Thyroid gland (tissue), 4 donors: ENCODE measurements around the gene CC2D2B. TPM values are rescaled to one million over a fixed set of nuclear protein-coding genes. Genes with fewer than 3 reads are reported as not detected.

ENCODE experiments used
- DNase-seq, 2 donors: peaks; one replicate each; pipeline ENCODE4 v3.0.0-alpha.2; 2019
- H3K27ac ChIP-seq, 3 donors: fragments of 200-600 bp; sonication (generic); 1 replicate in 2 of 3; 2 replicates in 1 of 3; pipeline ENCODE4 v1.5.1; 2016 to 2019; ENCODE audit warnings: mild to moderate bottlenecking in 1 of 3, moderate library complexity in 1 of 3
- H3K27me3 ChIP-seq: fragments of 200-600 bp; sonication (generic); one replicate; pipeline ENCODE4 v1.5.1; 2019
- H3K36me3 ChIP-seq, 2 donors: fragments of 200-600 bp; sonication (generic); one replicate each; pipeline ENCODE4 v1.5.1; 2016 to 2019
- H3K4me1 ChIP-seq, 2 donors: fragments of 200-600 bp; sonication (generic); one replicate each; pipeline ENCODE4 v1.5.1; 2017 to 2019
- H3K4me3 ChIP-seq, 3 donors: fragments of 200-600 bp; sonication (generic); replicated peaks in 1 of 3; 1 replicate in 2 of 3; 2 replicates in 1 of 3; pipeline ENCODE4 v1.5.1; 2016; ENCODE audit warnings: mild to moderate bottlenecking in 1 of 3
- H3K9me3 ChIP-seq: fragments of 200-600 bp; sonication (generic); one replicate; pipeline ENCODE4 v1.5.1; 2017
- POLR2A ChIP-seq, 2 donors: fragments of 450-650 bp; IDR thresholded peaks; one replicate each; pipeline ENCODE4 v1.6.1; 2017; ENCODE audit warnings: antibody characterized with exemption in 2 of 2, mild to moderate bottlenecking in 2 of 2, moderate library complexity in 1 of 2
- WGBS, 2 donors: methylation state at CpG; one replicate each; pipeline ENCODE4 v1.1.5; 2017; 5-methylcytosine and 5-hydroxymethylcytosine counted together
- intact Hi-C: fragments of 100-400 bp; cut with DNase I; formaldehyde crosslinking; loops from one replicate; pipeline ENCODE4 v1.15.1; 2023
- total RNA-seq, 4 donors: library from RNA; depleted of rRNA; stranded (reverse); fragments of >200 nt; gene quantifications; one replicate each; pipeline ENCODE4 v1.2.3, GENCODE V29; 2016
- TF ChIP-seq, protein P1 (sequence below), 6 experiments: fragments of 200-600 bp in 3 of 6; fragments of 450-650 bp in 3 of 6; sonication (generic) in 3 of 6; IDR thresholded peaks; one replicate each; pipeline ENCODE4 v1.5.1; 2016 to 2019; ENCODE audit warnings: antibody characterized with exemption in 6 of 6, mild to moderate bottlenecking in 2 of 6, inconsistent platforms in 1 of 6, moderate library complexity in 1 of 6

Gene CC2D2B
- total RNA-seq, 4 donors from 2014 or later, result 1.2 to 2.3 (median 2.1) TPM

DNA sequence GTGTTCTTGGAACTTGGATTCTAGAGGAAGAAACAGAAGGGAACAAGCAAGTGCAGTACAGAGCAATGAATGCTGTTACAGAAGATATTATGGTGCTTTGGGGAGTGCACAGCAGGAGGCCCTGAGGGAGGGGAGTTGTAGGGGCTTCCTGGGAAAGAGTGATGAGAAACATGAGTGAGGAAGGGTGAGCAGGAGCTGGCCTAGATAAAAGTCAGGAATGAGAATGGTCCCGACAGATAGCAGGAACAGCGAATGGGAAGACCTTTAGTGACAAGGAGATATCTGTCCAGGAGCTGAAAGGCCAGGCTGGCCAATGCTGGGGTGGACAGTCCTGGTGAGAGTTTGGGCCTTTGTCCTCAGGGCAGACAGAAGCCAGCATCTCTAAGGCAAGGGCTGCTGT is 115.0 kb downstream of the CC2D2B start:
- no peak overlapping the region for H3K27ac ChIP-seq
- no peaks in the 10 kb centered on the region for H3K4me1 ChIP-seq
- no peak overlapping the region for H3K4me3 ChIP-seq
- intact Hi-C loops, result no loop called here
- no peaks in the 10 kb centered on the region for H3K27me3 ChIP-seq
- DNase-seq, result no peak
- no peak for TF ChIP-seq POLR2A (IDR thresholded peaks at IDR 0.05)
- TF ChIP-seq, protein P1, sequence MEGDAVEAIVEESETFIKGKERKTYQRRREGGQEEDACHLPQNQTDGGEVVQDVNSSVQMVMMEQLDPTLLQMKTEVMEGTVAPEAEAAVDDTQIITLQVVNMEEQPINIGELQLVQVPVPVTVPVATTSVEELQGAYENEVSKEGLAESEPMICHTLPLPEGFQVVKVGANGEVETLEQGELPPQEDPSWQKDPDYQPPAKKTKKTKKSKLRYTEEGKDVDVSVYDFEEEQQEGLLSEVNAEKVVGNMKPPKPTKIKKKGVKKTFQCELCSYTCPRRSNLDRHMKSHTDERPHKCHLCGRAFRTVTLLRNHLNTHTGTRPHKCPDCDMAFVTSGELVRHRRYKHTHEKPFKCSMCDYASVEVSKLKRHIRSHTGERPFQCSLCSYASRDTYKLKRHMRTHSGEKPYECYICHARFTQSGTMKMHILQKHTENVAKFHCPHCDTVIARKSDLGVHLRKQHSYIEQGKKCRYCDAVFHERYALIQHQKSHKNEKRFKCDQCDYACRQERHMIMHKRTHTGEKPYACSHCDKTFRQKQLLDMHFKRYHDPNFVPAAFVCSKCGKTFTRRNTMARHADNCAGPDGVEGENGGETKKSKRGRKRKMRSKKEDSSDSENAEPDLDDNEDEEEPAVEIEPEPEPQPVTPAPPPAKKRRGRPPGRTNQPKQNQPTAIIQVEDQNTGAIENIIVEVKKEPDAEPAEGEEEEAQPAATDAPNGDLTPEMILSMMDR (IDR thresholded peaks at IDR 0.05), result no peak
- H3K36me3 ChIP-seq, result no peaks in the 10 kb centered on the region
- 91 to 94% methylated on average over 2 of the region's 2 CpGs for WGBS, 2 donors
- H3K9me3 ChIP-seq, result no peaks in the 10 kb centered on the region

GRCh38 chr10:96023168-96023567 is 115.4 kb downstream of the CC2D2B start:
- no peaks in the 10 kb centered on the region for H3K27me3 ChIP-seq
- TF ChIP-seq POLR2A (IDR thresholded peaks at IDR 0.05), result no peak
- TF ChIP-seq, protein P1 (IDR thresholded peaks at IDR 0.05), result no peak
- intact Hi-C loops, result no loop called here

DNA sequence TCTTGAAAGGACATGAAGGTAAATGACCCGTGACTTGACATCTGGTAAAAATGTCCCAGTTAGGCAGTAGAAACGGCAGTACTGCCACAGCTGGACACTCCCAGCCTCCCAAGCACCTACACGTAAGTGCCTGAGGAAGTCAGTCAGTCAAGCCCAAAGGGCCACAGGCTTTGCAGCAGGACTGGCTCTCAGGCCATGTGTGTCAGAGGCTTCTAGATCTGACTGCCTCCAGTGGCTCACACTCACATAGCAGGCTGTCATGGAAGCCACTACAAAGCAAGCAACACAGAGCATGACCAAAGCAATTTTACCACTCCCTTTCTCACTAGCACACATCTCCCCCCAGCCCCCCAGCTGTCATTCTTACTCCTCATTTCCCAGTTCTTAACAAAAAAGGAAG is 117.8 kb downstream of the CC2D2B start:
- Histone ChIP-seq H3K4me3 (no peak overlapping the region), H3K27ac (no peak overlapping the region), H3K36me3 (no peaks in the 10 kb centered on the region), H3K27me3 (no peaks in the 10 kb centered on the region), H3K9me3 (no peaks in the 10 kb centered on the region), H3K4me1 (no peaks in the 10 kb centered on the region)
- intact Hi-C loops, result no loop called here
- 79 to 80% methylated on average over 3 of the region's 3 CpGs for WGBS, 2 donors
- TF ChIP-seq, protein P1 (IDR thresholded peaks at IDR 0.05), result no peak
- TF ChIP-seq POLR2A (IDR thresholded peaks at IDR 0.05), result no peak
- DNase-seq, result peak in 1 of 2 donors; percentile 8

More at GRCh38 chr10:96023168-96023567, 115.4 kb downstream of the CC2D2B start:
- no peak for DNase-seq
- no peak overlapping the region for H3K27ac ChIP-seq
- no peaks in the 10 kb centered on the region for H3K36me3 ChIP-seq
- H3K4me3 ChIP-seq, result no peak overlapping the region
- H3K9me3 ChIP-seq, result no peaks in the 10 kb centered on the region
- no peaks in the 10 kb centered on the region for H3K4me1 ChIP-seq

GRCh38 chr10:96034625-96035024 is 126.8 kb downstream of the CC2D2B start:
- Histone ChIP-seq H3K4me3 (no peak overlapping the region), H3K4me1 (no peaks in the 10 kb centered on the region), H3K27me3 (no peaks in the 10 kb centered on the region), H3K9me3 (no peaks in the 10 kb centered on the region), H3K27ac (no peak overlapping the region), H3K36me3 (no peaks in the 10 kb centered on the region)
- TF ChIP-seq, protein P1 (IDR thresholded peaks at IDR 0.05), result no peak
- TF ChIP-seq POLR2A (IDR thresholded peaks at IDR 0.05), result no peak
- intact Hi-C loops, result no loop called here
- no peak for DNase-seq
- WGBS, 2 donors, result 85 to 87% methylated on average over 1 of the region's 1 CpG

- Histone ChIP-seq H3K27ac (no peak overlapping the region), H3K9me3 (no peaks in the 10 kb centered on the region), H3K4me1 (peaks cover 0 to 5% of the 10 kb centered on the region in 2 donors), H3K27me3 (no peaks in the 10 kb centered on the region), H3K36me3 (no peaks in the 10 kb centered on the region), H3K4me3 (no peak overlapping the region)
- WGBS, 2 donors, result 88 to 93% methylated on average over 4 of the region's 4 CpGs
- intact Hi-C loops, result no loop called here
- TF ChIP-seq, protein P1 (IDR thresholded peaks at IDR 0.05), result no peak
- no peak for TF ChIP-seq POLR2A (IDR thresholded peaks at IDR 0.05)
- no peak for DNase-seq
Measured at GRCh38 chr10:96038476-96039387, 131.0 kb downstream of the CC2D2B start.
